ENCODE results near the gene THEMIS. TPM values are rescaled to one million over a fixed set of nuclear protein-coding genes. Genes with fewer than 3 reads are reported as not detected.

The THEMIS gene
- total RNA-seq, 1 experiment from 2014 or later = 0.05 TPM

DNA sequence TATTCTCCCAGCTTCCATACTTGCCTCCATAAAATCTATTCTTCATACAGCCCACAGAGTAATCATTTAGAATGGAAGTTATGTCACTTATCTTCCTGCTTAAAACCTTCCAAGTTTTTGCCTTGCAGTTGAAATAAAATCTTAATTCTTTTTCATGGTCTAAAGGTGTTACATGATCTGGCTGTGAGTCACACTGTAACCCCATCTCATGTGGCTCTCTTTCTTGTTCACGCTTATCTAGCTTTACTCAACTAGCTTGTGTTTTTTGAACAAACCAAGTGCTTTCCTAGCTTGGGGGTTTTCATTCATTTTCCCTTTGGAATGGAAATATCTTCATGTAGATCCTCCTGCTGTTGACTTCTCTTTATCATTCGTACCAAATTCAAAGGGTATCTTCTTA lies 23.6 kb upstream of the THEMIS start:
- H3K27me3 ChIP-seq (ENCODE audit: control insufficient read depth, insufficient read depth, low read length) = no peaks in the 10 kb centered on the region
- no peaks in the 10 kb centered on the region for H3K4me1 ChIP-seq (ENCODE audit: control insufficient read depth, insufficient read depth, low read length)
- POLR2A ChIA-PET = interaction anchor here (0.6 kb wide), 1 partner anchor 17 kb away, joined by 3 read pairs; no protein-coding TSS in a partner anchor
- intact Hi-C loops (cut with micrococcal nuclease; ENCODE audit: unreplicated experiment) (no loop called here), in situ Hi-C loops (cut with HindIII; ENCODE audit: low pct_unique_long_range_greater_than_20kb, low sequenced_read_pairs) (no loop called here)
- CTCF ChIA-PET = interaction anchor here (0.6 kb wide), 1 partner anchor 1312 kb away, joined by 10 read pairs; no protein-coding TSS in a partner anchor
- ATAC-seq (no peak), DNase-seq (ENCODE audit: low read depth, low spot score) (no peak)
- TF ChIP-seq, protein P1, sequence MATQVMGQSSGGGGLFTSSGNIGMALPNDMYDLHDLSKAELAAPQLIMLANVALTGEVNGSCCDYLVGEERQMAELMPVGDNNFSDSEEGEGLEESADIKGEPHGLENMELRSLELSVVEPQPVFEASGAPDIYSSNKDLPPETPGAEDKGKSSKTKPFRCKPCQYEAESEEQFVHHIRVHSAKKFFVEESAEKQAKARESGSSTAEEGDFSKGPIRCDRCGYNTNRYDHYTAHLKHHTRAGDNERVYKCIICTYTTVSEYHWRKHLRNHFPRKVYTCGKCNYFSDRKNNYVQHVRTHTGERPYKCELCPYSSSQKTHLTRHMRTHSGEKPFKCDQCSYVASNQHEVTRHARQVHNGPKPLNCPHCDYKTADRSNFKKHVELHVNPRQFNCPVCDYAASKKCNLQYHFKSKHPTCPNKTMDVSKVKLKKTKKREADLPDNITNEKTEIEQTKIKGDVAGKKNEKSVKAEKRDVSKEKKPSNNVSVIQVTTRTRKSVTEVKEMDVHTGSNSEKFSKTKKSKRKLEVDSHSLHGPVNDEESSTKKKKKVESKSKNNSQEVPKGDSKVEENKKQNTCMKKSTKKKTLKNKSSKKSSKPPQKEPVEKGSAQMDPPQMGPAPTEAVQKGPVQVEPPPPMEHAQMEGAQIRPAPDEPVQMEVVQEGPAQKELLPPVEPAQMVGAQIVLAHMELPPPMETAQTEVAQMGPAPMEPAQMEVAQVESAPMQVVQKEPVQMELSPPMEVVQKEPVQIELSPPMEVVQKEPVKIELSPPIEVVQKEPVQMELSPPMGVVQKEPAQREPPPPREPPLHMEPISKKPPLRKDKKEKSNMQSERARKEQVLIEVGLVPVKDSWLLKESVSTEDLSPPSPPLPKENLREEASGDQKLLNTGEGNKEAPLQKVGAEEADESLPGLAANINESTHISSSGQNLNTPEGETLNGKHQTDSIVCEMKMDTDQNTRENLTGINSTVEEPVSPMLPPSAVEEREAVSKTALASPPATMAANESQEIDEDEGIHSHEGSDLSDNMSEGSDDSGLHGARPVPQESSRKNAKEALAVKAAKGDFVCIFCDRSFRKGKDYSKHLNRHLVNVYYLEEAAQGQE (IDR thresholded peaks at IDR 0.05; ENCODE audit: insufficient read depth in 1 of 2, low read depth in 2 of 2, low read length in 1 of 2) = no peak
- TF ChIP-seq TCF7L2 (IDR thresholded peaks at IDR 0.05; ENCODE audit: low read depth, low read length) (no peak), SIN3A (IDR thresholded peaks at IDR 0.05; ENCODE audit: borderline replicate concordance, insufficient read depth, low read depth, low read length) (no peak), POLR2AphosphoS5 (IDR thresholded peaks at IDR 0.05; ENCODE audit: low read depth, low read length) (no peak), CTCF (IDR thresholded peaks at IDR 0.05) (no peak)
- BruUV-seq (replicated peaks) = no TSS peak
- peaks cover 7% of the 10 kb centered on the region; the same call in 1 of the 2 replicates for H3K9me3 ChIP-seq (ENCODE audit: control insufficient read depth, insufficient read depth, low read depth, low read length)
- no peak overlapping the region for H3K27ac ChIP-seq (ENCODE audit: low read length)
- no peaks in the 10 kb centered on the region for H3K36me3 ChIP-seq (ENCODE audit: control insufficient read depth, insufficient read depth, low read length)
- H3K4me3 ChIP-seq (ENCODE audit: low read depth in 2 of 2, low read length in 2 of 2) = no peak overlapping the region

- no TSS peak for BruUV-seq (replicated peaks)
- ATAC-seq = no peak
Observed at GRCh38 chr6:127924031-127924430, 23.2 kb upstream of the THEMIS start.

More at GRCh38 chr6:127924031-127924430, 23.2 kb upstream of the THEMIS start:
- POLR2A ChIA-PET = interaction anchor here (0.6 kb wide), 1 partner anchor 17 kb away, joined by 3 read pairs; no protein-coding TSS in a partner anchor
- in situ Hi-C loops (cut with HindIII; ENCODE audit: low pct_unique_long_range_greater_than_20kb, low sequenced_read_pairs) (no loop called here), intact Hi-C loops (cut with micrococcal nuclease; ENCODE audit: unreplicated experiment) (no loop called here)
- no peak for TF ChIP-seq CTCF (IDR thresholded peaks at IDR 0.05)
- TF ChIP-seq TCF7L2 (IDR thresholded peaks at IDR 0.05; ENCODE audit: low read depth, low read length) = no peak
- no peak for TF ChIP-seq POLR2AphosphoS5 (IDR thresholded peaks at IDR 0.05; ENCODE audit: low read depth, low read length)
- TF ChIP-seq, protein P1 (IDR thresholded peaks at IDR 0.05; ENCODE audit: insufficient read depth in 1 of 2, low read depth in 2 of 2, low read length in 1 of 2) = no peak
- TF ChIP-seq SIN3A (IDR thresholded peaks at IDR 0.05; ENCODE audit: borderline replicate concordance, insufficient read depth, low read depth, low read length) = no peak
- Histone ChIP-seq H3K4me3 (ENCODE audit: low read depth in 2 of 2, low read length in 2 of 2) (no peak overlapping the region), H3K27me3 (ENCODE audit: control insufficient read depth, insufficient read depth, low read length) (no peaks in the 10 kb centered on the region), H3K4me1 (ENCODE audit: control insufficient read depth, insufficient read depth, low read length) (no peaks in the 10 kb centered on the region), H3K27ac (ENCODE audit: low read length) (no peak overlapping the region), H3K36me3 (ENCODE audit: control insufficient read depth, insufficient read depth, low read length) (no peaks in the 10 kb centered on the region), H3K9me3 (ENCODE audit: control insufficient read depth, insufficient read depth, low read depth, low read length) (peaks cover 7% of the 10 kb centered on the region; the same call in 1 of the 2 replicates)
- DNase-seq (ENCODE audit: low read depth, low spot score) = no peak
- CTCF ChIA-PET = interaction anchor here (0.6 kb wide), 1 partner anchor 1312 kb away, joined by 10 read pairs; no protein-coding TSS in a partner anchor

All from Panc1 (cell line).